RWPE2 (cell line): ENCODE data around the gene TMEM17.

ENCODE experiments used
- ATAC-seq: fragments of 200-7000 bp; cut with Tn5 transposase; 3 replicates; pipeline ENCODE4 v1.9.1; 2021; ENCODE audit warnings: low read depth
- DNase-seq: peaks from one replicate; pipeline ENCODE4 v3.0.0-alpha.2; 2020; ENCODE audit warnings: low spot score
- H3K27ac ChIP-seq: fragments of 450-650 bp; 2 replicates; pipeline ENCODE4 v1.5.1; 2017; ENCODE audit warnings: mild to moderate bottlenecking; ENCODE audit not compliant: poor library complexity, severe bottlenecking
- H3K27me3 ChIP-seq: fragments of 250-450 bp; sonication (Bioruptor Pico); 2 replicates; pipeline ENCODE4 v1.5.1; 2021; ENCODE audit warnings: mild to moderate bottlenecking, moderate library complexity; ENCODE audit not compliant: insufficient read depth, poor library complexity, severe bottlenecking
- H3K36me3 ChIP-seq: fragments of 250-450 bp; sonication (Bioruptor Pico); 2 replicates; pipeline ENCODE4 v1.5.1; 2020; ENCODE audit warnings: low read depth, mild to moderate bottlenecking, moderate library complexity
- H3K4me1 ChIP-seq: fragments of 250-450 bp; sonication (Bioruptor Pico); 2 replicates; pipeline ENCODE4 v1.5.1; 2021; ENCODE audit warnings: mild to moderate bottlenecking, moderate library complexity; ENCODE audit not compliant: insufficient read depth, poor library complexity, severe bottlenecking
- H3K4me3 ChIP-seq: fragments of 250-450 bp; sonication (Bioruptor Pico); 2 replicates; pipeline ENCODE4 v1.5.1; 2021; ENCODE audit warnings: mild to moderate bottlenecking, moderate library complexity; ENCODE audit not compliant: severe bottlenecking
- H3K9me3 ChIP-seq: fragments of 250-450 bp; sonication (Bioruptor Pico); 2 replicates; pipeline ENCODE4 v1.5.1; 2021; ENCODE audit warnings: mild to moderate bottlenecking, moderate library complexity; ENCODE audit not compliant: severe bottlenecking
- TF ChIP-seq, protein P1 (sequence below): fragments of 450-650 bp; IDR thresholded peaks from one replicate; pipeline ENCODE4 v1.5.1; 2017; ENCODE audit warnings: mild to moderate bottlenecking, moderate library complexity; ENCODE audit not compliant: poor library complexity, severe bottlenecking

The TMEM17 gene

GRCh38 chr2:62479917-62480316 lies 26.1 kb downstream of the TMEM17 start:
- Histone ChIP-seq H3K4me1 (peaks cover 9% of the 10 kb centered on the region), H3K27ac (no peak overlapping the region), H3K36me3 (no peaks in the 10 kb centered on the region), H3K27me3 (no peaks in the 10 kb centered on the region), H3K9me3 (no peaks in the 10 kb centered on the region), H3K4me3 (no peak overlapping the region)
- DNase-seq (no peak), ATAC-seq (no peak)
- TF ChIP-seq, protein P1, sequence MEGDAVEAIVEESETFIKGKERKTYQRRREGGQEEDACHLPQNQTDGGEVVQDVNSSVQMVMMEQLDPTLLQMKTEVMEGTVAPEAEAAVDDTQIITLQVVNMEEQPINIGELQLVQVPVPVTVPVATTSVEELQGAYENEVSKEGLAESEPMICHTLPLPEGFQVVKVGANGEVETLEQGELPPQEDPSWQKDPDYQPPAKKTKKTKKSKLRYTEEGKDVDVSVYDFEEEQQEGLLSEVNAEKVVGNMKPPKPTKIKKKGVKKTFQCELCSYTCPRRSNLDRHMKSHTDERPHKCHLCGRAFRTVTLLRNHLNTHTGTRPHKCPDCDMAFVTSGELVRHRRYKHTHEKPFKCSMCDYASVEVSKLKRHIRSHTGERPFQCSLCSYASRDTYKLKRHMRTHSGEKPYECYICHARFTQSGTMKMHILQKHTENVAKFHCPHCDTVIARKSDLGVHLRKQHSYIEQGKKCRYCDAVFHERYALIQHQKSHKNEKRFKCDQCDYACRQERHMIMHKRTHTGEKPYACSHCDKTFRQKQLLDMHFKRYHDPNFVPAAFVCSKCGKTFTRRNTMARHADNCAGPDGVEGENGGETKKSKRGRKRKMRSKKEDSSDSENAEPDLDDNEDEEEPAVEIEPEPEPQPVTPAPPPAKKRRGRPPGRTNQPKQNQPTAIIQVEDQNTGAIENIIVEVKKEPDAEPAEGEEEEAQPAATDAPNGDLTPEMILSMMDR, result no peak

DNA sequence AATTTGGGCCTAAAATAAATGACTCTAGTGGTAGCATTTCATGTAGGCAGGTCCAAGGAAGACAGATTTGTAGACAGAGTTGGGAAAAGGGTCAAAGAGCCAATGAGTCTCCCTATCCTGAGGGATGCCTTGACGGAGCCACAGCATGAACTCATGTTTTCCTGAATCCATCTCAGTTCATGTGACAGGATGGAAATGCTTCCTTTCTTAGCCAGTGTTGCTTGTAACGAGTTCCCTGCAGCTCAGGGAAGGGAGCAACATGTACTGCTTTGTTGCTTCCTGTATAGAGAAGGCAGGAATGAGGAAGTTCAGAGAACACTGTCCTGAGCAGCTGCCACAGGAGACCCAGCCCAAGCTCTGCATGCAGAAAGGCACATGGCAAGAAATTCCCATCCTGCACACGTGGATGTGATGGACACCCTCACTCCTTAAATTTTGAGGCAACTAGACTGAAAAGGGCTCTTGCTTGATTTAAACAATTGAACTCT lies 27.9 kb downstream of the TMEM17 start:
- TF ChIP-seq, protein P1, result no peak
- Histone ChIP-seq H3K4me1 (peaks cover 9% of the 10 kb centered on the region), H3K9me3 (no peaks in the 10 kb centered on the region), H3K4me3 (no peak overlapping the region), H3K27ac (no peak overlapping the region), H3K36me3 (no peaks in the 10 kb centered on the region), H3K27me3 (no peaks in the 10 kb centered on the region)
- ATAC-seq (peak; percentile 49; the same call in 2 of the 3 replicates), DNase-seq (no peak)

- DNase-seq (no peak), ATAC-seq (no peak)
- Histone ChIP-seq H3K9me3 (no peaks in the 10 kb centered on the region), H3K4me1 (peaks cover 9% of the 10 kb centered on the region), H3K27ac (no peak overlapping the region), H3K4me3 (no peak overlapping the region), H3K27me3 (no peaks in the 10 kb centered on the region), H3K36me3 (no peaks in the 10 kb centered on the region)
- TF ChIP-seq, protein P1, result no peak
Observed at GRCh38 chr2:62477573-62477972, 28.4 kb downstream of the TMEM17 start.

GRCh38 chr2:62475172-62476011 lies 30.6 kb downstream of the TMEM17 start:
- Histone ChIP-seq H3K9me3 (no peaks in the 10 kb centered on the region), H3K4me1 (peaks cover 9% of the 10 kb centered on the region), H3K27me3 (no peaks in the 10 kb centered on the region), H3K27ac (no peak overlapping the region), H3K4me3 (no peak overlapping the region), H3K36me3 (no peaks in the 10 kb centered on the region)
- DNase-seq (no peak), ATAC-seq (peak; percentile 61; the same call in 2 of the 3 replicates)
- TF ChIP-seq, protein P1, result no peak

DNA sequence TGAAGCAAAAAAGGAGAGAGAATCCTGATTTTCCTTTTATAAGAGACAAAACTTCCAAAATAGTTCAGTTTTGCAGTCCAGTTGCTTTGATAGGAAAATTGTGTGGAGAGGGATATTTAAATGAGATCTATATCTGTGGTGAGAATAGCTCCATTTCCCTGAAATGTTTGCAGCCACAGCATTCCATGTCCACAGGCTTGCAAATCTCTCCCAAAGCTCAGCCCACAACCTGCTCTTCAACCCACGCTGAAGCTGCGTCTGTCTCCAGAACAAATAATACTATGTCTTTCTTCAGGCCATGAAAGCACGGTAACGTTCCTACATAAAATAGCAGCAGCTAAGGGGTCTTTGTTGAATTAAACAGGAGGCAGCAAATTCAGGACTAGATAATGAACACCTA lies 31.8 kb downstream of the TMEM17 start:
- DNase-seq (no peak), ATAC-seq (no peak)
- H3K27ac ChIP-seq, result no peak overlapping the region
- TF ChIP-seq, protein P1, result no peak
- H3K36me3 ChIP-seq, result no peaks in the 10 kb centered on the region
- H3K4me1 ChIP-seq, result peaks cover 9% of the 10 kb centered on the region
- H3K9me3 ChIP-seq, result no peaks in the 10 kb centered on the region
- H3K27me3 ChIP-seq, result no peaks in the 10 kb centered on the region
- no peak overlapping the region for H3K4me3 ChIP-seq
